Measurements from ENCODE around the gene HLA-DPB1.
"Not testable (repeated sequence)": the region's sequence is repeated elsewhere in the genome, so short reads cannot be mapped to it uniquely, and the experiment has no call there.

Gene HLA-DPB1

GRCh38 chr6:33072508-33073100 is 3.2 kb upstream of the HLA-DPB1 start:
- no peak for DNase-seq

GRCh38 chr6:33073431-33073871 is 2.3 kb upstream of the HLA-DPB1 start, which contains the start of gene HLA-DPA1:
Gene HLA-DPA1, minus strand, starts transcription at chr6:33073649.
- no peak for DNase-seq

- no peak for DNase-seq
Observed at GRCh38 chr6:33075208-33075567, 602 bp upstream of the HLA-DPB1 start.

- DNase-seq: no peak
Observed at GRCh38 chr6:33076406-33076934, 680 bp downstream of the HLA-DPB1 start.

GRCh38 chr6:33077908-33078307 is 2.1 kb downstream of the HLA-DPB1 start:
- no peak for DNase-seq

GRCh38 chr6:33078442-33078841 is 2.7 kb downstream of the HLA-DPB1 start:
- DNase-seq: no peak

- no peak for DNase-seq
Observed at GRCh38 chr6:33078919-33079521, 3.2 kb downstream of the HLA-DPB1 start.

- no peak for DNase-seq
Observed at GRCh38 chr6:33079580-33079979, 3.8 kb downstream of the HLA-DPB1 start.

- DNase-seq: no peak
Observed at GRCh38 chr6:33080127-33081089, 4.6 kb downstream of the HLA-DPB1 start.

GRCh38 chr6:33081098-33081824 is 5.5 kb downstream of the HLA-DPB1 start:
- DNase-seq: no peak

GRCh38 chr6:33082702-33083101 is 6.9 kb downstream of the HLA-DPB1 start:
- no peak for DNase-seq

- no peak for DNase-seq
Observed at GRCh38 chr6:33085627-33086026, 9.8 kb downstream of the HLA-DPB1 start.

- no peak for DNase-seq
Observed at GRCh38 chr6:33088258-33088930, 12.6 kb downstream of the HLA-DPB1 start.

- DNase-seq: no peak
Observed at GRCh38 chr6:33088931-33089620, 13.3 kb downstream of the HLA-DPB1 start.

GRCh38 chr6:33091957-33092356 is 16.2 kb downstream of the HLA-DPB1 start:
- DNase-seq: peak; percentile 18

- no peak for DNase-seq
Observed at GRCh38 chr6:33092385-33092784, 16.6 kb downstream of the HLA-DPB1 start.

- DNase-seq: no peak
Observed at GRCh38 chr6:33093855-33094254, 18.1 kb downstream of the HLA-DPB1 start.

GRCh38 chr6:33095681-33096080 is 19.9 kb downstream of the HLA-DPB1 start:
- DNase-seq: no peak

- DNase-seq: not testable (repeated sequence)
Observed at GRCh38 chr6:33101121-33101737, 25.4 kb downstream of the HLA-DPB1 start.

GRCh38 chr6:33103776-33104175 is 28.0 kb downstream of the HLA-DPB1 start:
- no peak for DNase-seq

- no peak for DNase-seq
Observed at GRCh38 chr6:33104887-33105286, 29.1 kb downstream of the HLA-DPB1 start.

Data from activated gamma-delta T cell (primary cell).